COLO668 (cell line): ENCODE results near the gene TDP2.
"Not testable (repeated sequence)": the region's sequence is repeated elsewhere in the genome, so short reads cannot be mapped to it uniquely, and the experiment has no call there.

Experiments
- DNase-seq: peaks from one replicate; lab custom pipeline; 2025; ENCODE audit not compliant: unreplicated experiment; lab: John Stamatoyannopoulos, UW

TDP2 gene

DNA sequence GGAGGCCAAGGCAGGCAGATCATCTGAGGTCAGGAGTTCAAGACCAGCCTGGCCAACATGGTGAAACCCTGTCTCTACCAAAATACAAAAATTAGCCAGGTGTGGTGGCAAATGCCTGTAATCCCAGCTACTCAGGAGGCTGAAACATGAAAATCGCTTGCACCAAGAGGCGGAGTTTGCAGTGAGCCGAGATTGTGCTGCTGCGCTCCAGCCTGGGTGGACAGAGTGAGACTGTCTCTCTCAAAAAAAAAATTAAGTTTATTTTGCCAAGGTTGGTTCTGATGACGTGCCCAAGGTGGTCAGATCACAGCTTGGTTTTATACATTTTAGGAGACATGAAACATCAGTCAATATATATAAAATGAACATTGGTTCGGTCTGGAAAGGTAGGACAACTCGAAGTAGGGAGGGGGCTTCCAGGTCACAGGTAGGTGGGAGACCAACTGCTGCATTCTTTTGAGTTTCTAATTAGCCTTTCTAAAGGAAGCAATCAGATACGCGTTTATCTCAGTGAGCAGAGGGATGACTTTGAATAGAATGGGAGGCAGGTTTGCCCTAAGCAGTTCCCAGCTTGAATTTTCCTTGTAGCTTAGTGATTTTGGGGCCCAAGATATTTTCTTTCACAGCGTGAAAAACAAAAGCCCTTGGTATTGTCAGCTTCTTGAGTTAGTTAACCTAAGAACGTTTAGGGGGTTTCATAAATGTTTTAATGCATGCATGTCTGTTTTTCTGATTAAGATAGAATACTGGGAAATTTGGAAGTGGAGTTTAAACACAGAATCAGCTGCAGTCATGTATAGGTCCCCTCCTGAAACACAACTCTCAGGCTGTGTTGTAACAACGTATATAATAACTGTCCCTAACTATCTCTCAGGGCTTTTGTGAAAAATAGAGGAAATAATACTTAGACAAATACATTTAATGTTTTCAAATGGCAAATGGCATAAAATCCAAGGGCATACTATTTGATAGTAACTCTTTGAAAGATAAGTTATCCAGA, 16.9 kb upstream of the TDP2 start:
- DNase-seq, result no peak

DNA sequence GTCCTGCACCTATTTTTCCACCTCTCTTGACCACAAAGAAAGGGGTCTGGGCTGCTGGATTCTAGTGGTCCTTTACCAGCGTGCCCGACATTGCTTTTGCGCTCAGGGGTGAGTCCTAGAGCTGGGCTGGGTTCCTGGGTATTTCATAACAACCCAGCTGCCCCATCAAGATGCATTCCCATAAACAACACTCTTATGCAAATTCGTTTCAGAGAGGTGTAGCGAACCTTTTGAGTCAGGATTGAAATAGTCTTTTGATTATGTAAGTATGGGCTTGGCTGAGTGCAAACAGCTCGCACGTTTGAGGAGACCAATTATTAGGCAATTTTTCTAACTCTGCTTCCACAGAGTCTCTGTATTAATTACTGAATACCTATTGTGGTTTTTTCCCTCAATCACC, 13.9 kb upstream of the TDP2 start:
- DNase-seq, result no peak

DNA sequence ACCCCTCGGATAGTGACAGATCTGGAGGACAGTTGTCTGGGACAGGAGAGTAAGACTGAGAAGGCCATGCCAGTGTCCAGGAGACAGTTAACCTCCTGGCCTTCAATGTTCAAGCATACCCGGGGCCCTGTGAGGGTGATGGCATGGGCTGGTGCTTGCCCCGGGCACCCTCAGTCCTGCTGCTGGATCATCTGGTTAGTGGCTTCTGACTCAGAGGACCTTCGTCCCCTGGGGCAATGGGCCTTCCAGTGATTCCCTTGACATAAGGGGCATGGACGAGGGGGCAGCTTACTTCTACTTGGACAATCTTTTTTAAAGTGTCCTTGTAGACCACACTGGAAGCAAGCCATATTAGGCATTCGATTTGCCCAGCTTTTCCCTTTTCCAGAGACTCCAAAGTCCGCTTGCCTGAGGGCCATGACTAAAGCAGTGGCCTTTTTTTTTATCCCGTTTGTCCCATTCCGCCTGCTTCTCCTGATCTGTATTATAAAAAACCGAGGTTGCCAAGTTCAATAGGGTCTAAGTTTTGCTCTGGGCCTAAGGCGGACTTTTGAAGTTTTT, 12.2 kb upstream of the TDP2 start:
- DNase-seq, result not testable (repeated sequence)

DNA sequence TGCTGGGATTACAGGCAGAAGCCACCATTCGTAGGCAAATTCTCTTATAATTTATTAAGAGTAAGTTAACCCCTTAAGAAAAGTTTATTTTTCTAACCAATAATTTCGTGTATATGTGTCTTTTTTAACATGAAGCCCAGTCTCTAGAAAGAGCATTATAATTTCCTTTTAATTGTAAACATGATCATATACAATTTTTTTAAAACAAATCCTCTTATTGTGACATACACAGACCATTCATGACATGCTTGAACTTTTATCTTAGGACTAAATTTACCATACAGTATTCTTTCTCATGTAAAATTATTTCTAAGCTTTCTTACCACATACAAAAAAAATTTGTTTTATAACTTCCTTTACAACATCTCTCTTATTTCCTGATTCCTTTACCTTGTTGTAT, 6.9 kb upstream of the TDP2 start:
- DNase-seq, result no peak

DNA sequence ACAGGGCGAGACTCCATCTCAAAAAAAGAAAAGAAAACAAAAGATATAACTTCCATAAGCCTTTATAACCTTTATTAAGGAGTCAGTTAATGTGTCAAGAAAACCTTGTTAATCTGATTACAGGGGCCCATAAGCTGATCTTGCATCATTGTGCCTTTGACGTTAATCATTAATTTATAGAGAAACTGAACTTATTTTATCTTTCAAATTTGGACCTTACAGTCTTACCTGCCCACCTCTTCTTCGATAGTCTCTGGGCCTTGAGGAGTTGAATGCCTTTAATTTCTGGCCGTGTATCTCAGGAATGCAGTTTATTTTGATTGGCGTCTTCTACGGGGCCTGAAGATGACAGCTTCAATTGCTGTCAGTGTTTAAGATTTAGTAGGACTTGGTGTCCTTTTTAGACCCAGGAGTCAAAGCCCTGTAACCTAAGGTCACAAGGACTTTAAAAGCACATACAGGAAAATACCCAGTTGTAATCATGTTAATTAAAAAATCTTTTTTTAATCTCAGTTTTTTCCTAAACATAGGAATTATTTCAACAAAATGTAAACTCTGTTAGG, 6.0 kb upstream of the TDP2 start:
- DNase-seq, result no peak

DNA sequence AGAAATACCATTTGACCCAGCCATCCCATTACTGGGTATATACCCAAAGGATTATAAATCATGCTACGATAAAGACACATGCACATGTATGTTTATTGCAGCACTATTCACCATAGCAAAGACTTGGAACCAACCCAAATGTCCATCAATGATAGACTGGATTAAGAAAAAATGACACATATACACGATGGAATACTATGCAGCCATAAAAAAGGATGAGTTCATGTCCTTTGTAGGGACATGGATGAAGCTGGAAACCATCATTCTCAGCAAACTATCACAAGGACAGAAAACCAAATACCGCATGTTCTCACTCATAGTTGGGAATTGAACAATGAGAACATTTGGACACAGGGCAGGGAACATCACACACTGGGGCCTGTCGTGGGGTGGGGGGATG, 4.4 kb upstream of the TDP2 start:
- not testable (repeated sequence) for DNase-seq

DNA sequence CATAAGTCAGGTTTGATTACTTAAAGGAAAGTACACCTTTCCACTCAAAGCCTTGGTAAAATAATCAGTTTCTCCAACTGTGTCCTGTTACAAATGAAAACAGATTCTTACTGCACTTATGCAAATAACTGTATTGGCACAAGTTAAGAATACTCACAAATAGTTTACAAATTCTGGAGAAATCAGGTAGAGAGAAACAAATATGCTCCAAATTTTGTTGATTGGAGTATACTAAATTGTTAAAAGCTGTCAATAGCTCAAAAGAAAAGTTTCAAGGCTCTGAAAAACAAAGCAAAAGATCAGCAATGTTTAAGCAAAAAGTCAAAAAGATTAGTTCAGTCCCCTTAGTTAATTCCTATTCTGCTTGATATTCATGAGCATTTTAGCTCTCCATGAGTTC, 3.8 kb upstream of the TDP2 start:
- not testable (repeated sequence) for DNase-seq

DNA sequence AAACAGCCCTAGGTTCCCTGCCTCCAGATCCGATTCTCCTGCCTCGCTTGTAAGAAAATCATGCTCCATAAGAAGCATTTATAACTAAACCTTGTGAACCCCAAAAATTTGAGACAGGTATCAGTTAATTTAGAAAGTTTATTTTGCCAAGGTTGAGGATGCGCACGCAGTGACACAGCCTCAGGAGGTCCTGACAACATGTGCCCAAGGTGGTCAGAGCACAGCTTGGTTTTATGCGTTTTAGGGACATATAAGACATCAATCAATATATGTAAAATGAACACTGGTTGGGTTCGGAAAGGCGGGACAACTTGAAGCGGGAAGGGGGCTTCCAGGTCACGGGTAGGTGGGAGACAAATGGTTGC, 2.3 kb upstream of the TDP2 start:
- DNase-seq, result no peak

DNA sequence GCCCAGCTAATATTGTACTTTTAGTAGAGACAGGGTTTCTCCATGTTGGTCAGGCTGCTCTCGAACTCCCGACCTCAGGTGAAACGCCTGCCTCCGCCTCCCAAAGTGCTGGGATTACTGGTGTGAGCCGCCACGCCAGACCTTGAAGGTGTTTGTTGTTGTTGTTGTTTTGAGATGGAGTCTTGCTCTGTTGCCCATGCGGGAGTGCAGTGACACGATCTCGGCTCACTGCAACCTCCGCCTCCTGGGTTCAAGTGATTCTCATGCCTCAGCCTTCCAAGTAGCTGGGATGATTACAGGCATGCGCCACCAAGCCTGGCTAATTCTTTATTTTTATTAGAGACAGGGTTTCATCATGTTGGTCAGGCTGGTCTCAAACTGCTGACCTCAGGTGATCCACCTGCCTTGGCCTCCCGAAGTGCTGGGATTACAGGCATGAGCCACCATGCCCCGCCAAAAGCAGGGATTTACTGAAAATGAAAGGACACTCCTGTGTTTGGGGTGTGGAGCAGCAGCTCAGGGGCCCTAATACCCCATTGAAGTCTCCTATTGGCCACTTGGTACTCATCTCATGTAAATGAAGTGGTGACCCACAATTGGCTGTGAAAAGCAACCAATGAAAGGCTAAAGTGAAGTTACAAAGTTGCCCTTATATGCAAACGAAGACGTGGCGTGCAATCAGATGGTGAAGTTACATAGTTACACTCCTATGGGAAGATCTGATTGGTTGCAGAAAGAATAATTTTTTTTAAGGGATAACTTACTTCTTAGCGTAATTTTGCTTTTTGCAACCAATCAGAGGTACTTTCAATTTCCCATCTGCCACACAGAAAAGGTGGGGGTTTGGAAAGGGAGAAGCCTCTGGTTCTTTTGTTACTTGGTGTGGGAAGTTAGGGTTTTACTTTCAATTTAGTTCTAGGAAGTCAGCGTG, 1.6 kb upstream of the TDP2 start:
- not testable (repeated sequence) for DNase-seq

DNA sequence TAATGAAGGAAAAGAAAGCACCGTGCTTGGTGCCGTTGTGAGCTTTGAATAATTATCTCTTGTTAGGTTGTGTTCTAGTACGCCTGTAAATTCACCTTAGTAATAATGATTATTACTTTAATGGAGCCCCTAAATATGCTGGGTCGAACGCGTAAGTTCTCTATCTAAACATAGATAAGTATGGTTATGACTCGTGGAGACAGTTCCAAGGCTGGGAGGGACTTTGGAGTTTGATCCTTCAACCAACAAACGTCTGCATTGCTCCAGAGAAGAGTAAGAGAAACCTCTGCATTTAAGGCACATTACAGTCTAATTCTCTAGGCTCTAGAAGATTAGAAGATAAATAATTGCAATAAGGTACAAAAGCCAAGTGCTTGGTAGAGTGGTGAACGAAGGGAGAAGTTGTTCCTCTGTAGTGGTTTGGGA, 692 bp upstream of the TDP2 start:
- no peak for DNase-seq

DNA sequence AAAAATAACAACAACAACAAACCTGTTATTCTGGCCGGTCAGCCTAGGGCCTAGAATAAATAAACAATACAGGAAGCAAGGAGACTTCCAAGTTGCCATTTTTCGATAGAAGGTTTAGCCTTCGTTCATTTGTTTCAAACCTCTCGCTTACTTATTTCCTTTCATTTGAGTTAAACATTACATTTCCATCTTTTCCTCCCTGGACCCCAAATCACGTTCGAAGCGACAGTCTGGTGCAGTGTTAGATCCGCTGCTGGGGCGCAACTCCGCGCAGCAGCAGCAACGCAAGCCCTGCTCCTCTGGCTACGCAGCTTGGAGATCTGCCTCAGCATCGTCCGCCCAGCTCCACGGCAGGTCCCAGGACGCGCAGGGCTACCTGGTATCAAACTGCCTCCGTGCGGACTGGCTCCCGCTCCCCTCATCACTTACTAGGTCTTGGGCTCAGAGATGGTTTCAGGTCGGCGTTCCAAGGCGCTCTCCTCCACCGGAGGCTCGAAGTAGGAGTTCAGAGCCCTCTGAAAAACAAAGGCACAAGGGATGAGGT, 530 bp downstream of the TDP2 start:
- peak; percentile 36 for DNase-seq

DNA sequence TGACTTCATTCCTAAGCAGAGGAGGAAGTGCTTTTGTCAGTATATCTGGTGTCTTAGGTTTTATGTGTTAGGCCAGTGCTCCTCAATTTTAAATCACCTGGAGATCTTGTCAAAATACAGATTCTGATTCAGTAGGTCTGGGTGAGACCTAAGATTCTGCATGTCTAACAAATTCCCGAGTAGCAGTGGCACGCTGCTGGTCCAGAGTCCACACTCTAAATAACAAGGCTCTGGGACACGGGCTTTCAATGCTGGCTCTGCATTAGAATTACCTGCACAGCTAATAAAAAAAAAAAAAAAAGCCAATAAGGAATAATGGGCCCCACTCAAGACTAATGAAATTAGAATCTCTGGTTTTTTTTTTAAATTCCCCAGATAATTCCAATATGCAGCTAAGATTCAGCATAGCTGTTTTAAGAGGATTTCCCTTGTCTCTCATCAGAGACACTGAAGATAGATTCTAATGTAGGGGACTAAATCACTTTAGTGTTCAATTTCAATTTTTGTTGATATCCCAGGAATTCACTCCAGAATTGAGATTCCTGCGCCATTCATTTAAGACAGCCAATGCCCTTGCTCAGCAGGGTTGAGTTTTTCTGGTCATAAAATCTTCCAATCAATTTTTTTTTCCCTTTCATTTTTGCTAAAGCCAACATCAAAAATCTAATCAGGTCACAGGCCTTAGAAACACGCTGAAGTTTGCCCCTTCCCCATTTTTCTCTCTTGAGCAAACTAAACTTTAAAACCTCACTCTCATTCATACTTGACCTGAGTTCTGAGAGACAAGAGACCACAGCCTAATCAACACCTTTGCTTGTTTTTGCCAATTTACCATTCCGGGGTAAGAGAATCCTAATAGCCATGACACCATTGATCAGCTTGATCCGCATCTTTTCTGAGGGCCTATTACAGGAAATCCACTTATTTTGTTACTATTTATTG, 2.4 kb downstream of the TDP2 start:
- DNase-seq, result no peak

DNA sequence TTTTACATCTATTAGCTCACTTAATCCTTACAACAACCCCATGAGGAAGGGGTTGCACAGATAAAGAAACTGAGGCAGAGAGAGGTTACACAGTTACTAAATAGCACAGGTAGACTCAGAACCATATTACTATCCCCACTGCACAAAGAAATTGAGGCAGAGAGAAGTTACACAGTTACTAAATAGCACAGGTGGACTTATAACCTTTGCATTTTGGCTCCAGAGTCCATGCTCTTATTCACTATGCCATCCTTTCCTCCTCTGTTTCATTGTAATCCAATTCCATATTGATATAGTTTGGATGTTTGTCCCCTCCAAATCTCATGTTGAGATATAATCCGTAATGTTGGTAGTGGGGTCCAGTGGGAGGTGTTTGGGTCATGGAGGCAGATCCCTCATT, 3.5 kb downstream of the TDP2 start:
- DNase-seq, result no peak

DNA sequence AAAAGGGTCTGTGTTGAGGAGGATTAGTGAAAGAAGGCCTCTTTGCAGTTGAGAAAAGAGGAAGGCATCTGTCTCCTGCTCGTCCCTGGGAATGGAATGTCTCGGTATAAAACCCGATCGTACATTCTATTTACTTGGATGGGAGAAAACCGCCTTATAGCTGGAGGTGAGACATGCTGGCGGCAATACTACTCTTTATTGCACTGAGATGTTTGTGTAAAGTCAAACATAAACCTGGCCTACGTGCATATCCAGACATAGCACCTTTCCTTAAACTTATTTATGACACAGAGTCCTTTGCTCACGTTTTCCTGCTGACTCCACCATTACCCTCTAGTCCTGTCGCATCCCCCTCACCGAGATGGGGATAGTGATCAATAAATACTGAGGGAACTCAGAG, 4.5 kb downstream of the TDP2 start:
- DNase-seq, result no peak

DNA sequence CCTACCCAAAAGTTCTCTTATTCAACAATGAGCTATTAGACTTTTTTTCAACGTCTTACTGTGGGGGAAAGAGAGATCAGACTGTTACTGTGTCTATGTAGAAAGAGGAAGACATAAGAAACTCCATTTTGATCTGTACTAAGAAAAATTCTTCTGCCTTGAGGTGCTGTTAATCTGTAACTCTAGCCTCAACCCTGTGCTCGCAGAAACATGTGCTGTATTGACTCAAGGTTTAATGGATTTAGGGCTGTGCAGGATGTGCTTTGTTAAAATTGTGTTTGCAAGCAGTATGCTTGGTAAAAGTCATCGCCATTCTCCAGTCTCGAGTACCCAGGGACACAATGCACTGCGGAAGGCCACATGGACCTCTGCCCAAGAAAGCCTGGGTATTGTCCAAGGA, 4.9 kb downstream of the TDP2 start:
- not testable (repeated sequence) for DNase-seq

DNA sequence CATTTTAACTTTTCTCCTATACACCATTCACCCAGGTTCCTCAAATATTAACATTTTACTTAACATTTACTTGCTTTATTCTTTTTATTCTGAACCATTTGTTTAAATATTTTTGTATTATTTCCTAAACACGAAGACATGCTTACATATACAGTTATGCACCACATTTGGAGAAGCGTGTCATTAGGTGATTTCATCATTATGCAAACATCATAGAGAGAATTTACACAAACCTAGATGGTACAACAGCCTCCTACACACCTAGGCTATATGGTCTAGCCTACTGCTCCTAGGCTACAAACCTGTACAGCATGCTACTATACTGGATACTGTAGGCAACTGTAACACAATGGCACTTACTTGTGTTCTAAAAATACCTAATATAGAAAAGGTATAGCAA, 6.6 kb downstream of the TDP2 start:
- no peak for DNase-seq

DNA sequence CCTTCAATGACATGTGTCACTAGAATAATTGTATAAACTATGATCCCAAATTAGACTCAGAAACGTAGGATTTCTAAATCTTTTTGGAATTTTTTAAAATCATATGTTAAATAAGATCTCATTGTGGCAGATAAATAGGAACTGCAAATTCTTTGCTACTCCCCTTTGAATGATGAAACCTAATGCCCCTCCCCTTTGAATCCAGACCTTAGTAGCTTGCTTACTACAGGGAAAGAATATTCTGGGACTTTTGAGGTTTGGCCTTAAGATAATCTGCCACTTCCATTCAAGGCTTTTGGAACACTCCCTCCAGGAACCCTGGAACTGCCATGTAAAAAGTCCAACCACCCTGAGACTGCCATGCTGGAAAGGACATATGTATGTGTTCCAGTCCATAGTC, 7.1 kb downstream of the TDP2 start:
- DNase-seq, result no peak

DNA sequence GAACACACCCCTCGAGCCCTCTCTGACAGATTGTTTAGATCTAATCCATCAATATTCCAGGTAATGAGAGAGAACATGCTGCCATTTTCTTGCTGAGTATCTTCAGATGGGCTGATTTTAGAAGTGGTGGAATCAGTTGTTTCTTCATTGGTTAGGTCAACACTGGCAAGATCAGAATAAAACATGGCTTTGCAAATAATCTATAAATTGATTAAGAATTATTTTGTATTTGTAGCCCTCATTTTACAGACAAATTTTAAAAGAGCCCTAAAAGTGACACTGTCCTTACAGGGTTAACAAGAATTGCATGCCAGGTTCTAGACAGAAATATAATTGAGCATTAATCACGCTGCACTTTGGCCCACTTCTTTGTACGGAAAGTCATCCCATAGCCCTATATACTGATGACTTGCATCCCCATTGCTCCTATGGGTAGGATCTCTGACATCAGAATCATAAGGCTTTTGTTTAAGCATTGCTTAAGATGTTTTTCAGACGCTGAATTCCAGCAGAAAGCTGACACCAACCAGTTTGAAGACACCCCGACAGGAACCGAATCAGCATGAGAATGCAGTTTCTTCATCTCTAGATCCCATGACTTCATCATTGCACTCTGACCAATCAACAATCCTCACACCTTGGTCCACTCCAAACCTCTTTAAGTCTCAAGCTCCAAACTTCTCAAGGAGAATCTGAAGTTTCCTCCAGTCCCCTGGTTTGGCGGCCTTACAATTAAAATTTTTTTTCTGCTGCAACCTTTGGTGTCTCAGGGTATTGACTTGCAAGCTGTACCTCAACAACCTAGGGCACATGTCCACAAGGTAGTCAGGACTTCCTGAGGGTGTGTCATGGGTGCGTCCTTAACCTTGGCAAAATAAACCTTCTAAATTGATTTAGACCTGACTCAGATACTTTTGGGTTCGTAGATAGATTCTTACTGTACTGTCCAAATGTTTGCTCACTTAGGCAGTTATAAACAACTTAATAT, 7.8 kb downstream of the TDP2 start:
- DNase-seq, result no peak

DNA sequence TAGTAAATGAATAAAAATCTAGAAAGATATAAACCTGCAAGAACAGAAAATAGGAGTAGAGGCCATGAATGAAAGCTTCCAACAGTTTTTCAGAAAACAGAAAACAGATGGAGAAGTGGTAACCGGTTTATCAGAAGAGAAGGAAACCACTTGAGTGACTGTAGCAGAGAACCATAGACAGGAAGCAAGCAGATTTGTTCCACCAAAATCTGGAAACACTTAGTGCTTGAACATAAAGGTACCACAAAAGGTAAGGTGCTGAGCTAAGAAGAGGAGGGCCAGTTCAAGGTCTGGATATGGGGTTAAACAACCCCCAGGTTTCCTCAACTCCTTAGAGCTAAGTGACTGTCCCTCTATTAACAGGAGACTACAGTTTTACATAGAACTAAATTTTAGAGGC, 11.5 kb downstream of the TDP2 start:
- no peak for DNase-seq
